ENCODE measurements around the gene FAM120C.

- TF ChIP-seq POLR2A (IDR thresholded peaks at IDR 0.05; ENCODE audit: borderline replicate concordance, extremely low read depth, insufficient read depth, insufficient read length) (no peak), ZNF274 (IDR thresholded peaks at IDR 0.05; ENCODE audit: low read depth, low read length) (no peak), CTCF (IDR thresholded peaks at IDR 0.05 in 2 of 3, conservative IDR thresholded peaks at IDR 0.05 in 1 of 3; ENCODE audit: borderline replicate concordance in 1 of 3, insufficient read depth in 1 of 3, low read depth in 2 of 3, low read length in 2 of 3) (no peak), JUND (IDR thresholded peaks at IDR 0.05) (no peak), ZFX (IDR thresholded peaks at IDR 0.05) (no peak), CEBPB (IDR thresholded peaks at IDR 0.05; ENCODE audit: low read depth) (no peak)
These were observed 12.0 kb downstream of the FAM120C start for GRCh38 chrX:54171091-54171490.
